Measurements from ENCODE around the gene OR2M2. TPM values are rescaled to one million over a fixed set of nuclear protein-coding genes. Genes with fewer than 3 reads are reported as not detected.

OR2M2 gene
- total and polyA plus RNA-seq, 2 donors (not counting 3 experiments of a cell fraction or from before 2014, with no cell fraction given): not detected

DNA sequence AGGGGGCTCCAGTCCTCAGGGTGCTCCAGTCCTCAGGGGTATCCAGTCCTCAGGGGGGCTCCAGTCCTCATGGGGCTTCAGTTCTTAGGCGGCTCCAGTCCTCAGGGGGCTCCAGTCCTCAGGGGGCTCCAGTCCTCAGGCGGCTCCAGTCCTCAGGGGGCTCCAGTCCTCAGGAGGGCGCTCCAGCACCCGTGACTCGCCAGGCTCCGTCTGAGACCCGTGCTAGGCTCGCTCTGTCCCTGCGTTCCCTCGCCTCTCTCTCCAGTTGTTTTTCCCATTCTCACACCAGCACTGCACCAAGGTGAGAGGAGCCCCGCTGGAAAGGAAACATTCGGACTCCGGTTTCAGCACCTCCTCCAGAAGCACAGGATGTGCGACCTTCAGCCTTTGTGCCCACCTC, 9.4 kb upstream of the OR2M2 start:
- H3K4me2 ChIP-seq (ENCODE audit: insufficient read depth, low read length): no peak overlapping the region
- no TSS peak for BruUV-seq (replicated peaks)
- H3K27me3 ChIP-seq (ENCODE audit: control insufficient read depth in 2 of 2, insufficient read depth in 2 of 2, low read length in 2 of 2): no peaks in the 10 kb centered on the region
- no peaks in the 10 kb centered on the region for H3K9me3 ChIP-seq (replicated peaks; ENCODE audit: control insufficient read depth, insufficient read depth, low read length)
- no peak overlapping the region for H3K27ac ChIP-seq (ENCODE audit: insufficient read depth, low read depth, low read length)
- POLR2A ChIA-PET: no interaction called here
- no peak overlapping the region for H3K9ac ChIP-seq (replicated peaks; ENCODE audit: extremely low read depth, insufficient read depth, low read length)
- no peaks in the 10 kb centered on the region for H4K20me1 ChIP-seq (replicated peaks; ENCODE audit: control insufficient read depth, extremely low read depth, insufficient read depth, low read length)
- intact Hi-C loops (cut with micrococcal nuclease) (no loop called here), dilution Hi-C loops (cut with MboI; ENCODE audit: extremely low pct_ligation_motif_present, low sequenced_read_pairs) (no loop called here)
- H3K79me2 ChIP-seq (ENCODE audit: control insufficient read depth, insufficient read depth, low read length): no peaks in the 10 kb centered on the region
- no peaks in the 10 kb centered on the region for H3K36me3 ChIP-seq (ENCODE audit: control insufficient read depth in 2 of 2, extremely low read depth in 1 of 2, insufficient read depth in 2 of 2, low read length in 2 of 2)
- CTCF ChIA-PET: no interaction called here
- no peak overlapping the region for H3K4me3 ChIP-seq (replicated peaks in 1 of 3; ENCODE audit: insufficient read depth in 1 of 3, low read depth in 1 of 3, low read length in 3 of 3)
- TF ChIP-seq JUN (IDR thresholded peaks at IDR 0.05; ENCODE audit: borderline replicate concordance, insufficient read depth, insufficient read length, low read depth): no peak
- TF ChIP-seq, protein P1, sequence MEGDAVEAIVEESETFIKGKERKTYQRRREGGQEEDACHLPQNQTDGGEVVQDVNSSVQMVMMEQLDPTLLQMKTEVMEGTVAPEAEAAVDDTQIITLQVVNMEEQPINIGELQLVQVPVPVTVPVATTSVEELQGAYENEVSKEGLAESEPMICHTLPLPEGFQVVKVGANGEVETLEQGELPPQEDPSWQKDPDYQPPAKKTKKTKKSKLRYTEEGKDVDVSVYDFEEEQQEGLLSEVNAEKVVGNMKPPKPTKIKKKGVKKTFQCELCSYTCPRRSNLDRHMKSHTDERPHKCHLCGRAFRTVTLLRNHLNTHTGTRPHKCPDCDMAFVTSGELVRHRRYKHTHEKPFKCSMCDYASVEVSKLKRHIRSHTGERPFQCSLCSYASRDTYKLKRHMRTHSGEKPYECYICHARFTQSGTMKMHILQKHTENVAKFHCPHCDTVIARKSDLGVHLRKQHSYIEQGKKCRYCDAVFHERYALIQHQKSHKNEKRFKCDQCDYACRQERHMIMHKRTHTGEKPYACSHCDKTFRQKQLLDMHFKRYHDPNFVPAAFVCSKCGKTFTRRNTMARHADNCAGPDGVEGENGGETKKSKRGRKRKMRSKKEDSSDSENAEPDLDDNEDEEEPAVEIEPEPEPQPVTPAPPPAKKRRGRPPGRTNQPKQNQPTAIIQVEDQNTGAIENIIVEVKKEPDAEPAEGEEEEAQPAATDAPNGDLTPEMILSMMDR (IDR thresholded peaks at IDR 0.05; ENCODE audit: extremely low read depth in 1 of 2, insufficient read depth in 1 of 2, low read depth in 1 of 2, low read length in 2 of 2): no peak
- no peak for TF ChIP-seq POLR2A (IDR thresholded peaks at IDR 0.05; ENCODE audit: low read depth, low read length)
- TF ChIP-seq FOS (IDR thresholded peaks at IDR 0.05; ENCODE audit: borderline replicate concordance, insufficient read depth, low read length): no peak
- no peak for TF ChIP-seq EZH2 (IDR thresholded peaks at IDR 0.05; ENCODE audit: borderline replicate concordance, low read depth, low read length, severe bottlenecking)
- TF ChIP-seq, protein P2, sequence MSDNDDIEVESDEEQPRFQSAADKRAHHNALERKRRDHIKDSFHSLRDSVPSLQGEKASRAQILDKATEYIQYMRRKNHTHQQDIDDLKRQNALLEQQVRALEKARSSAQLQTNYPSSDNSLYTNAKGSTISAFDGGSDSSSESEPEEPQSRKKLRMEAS (IDR thresholded peaks at IDR 0.05; ENCODE audit: insufficient read depth, insufficient read length): no peak
- TF ChIP-seq POLR2AphosphoS5 (IDR thresholded peaks at IDR 0.05; ENCODE audit: insufficient read depth, low read depth, low read length): no peak
- no peak for TF ChIP-seq GATA2 (IDR thresholded peaks at IDR 0.05; ENCODE audit: insufficient read depth, insufficient read length, low read depth, low read length)
- no peak for TF ChIP-seq MYC (IDR thresholded peaks at IDR 0.05; ENCODE audit: low read depth, low read length)
- H3K9me1 ChIP-seq (replicated peaks; ENCODE audit: control insufficient read depth, extremely low read depth, insufficient read depth, low read length): no peaks in the 10 kb centered on the region
- FAIRE-seq (no peak), DNase-seq (ENCODE audit: low read depth, low spot score) (no peak)
- no peaks in the 10 kb centered on the region for H3K4me1 ChIP-seq (ENCODE audit: control insufficient read depth, extremely low read depth, insufficient read depth, low read length)
- no peak overlapping the region for H2AFZ ChIP-seq (ENCODE audit: low read depth, low read length)
